ENCODE results near the gene PSEN2.
"Not testable (repeated sequence)": the region's sequence is repeated elsewhere in the genome, so short reads cannot be mapped to it uniquely, and the experiment has no call there.

The PSEN2 gene

DNA sequence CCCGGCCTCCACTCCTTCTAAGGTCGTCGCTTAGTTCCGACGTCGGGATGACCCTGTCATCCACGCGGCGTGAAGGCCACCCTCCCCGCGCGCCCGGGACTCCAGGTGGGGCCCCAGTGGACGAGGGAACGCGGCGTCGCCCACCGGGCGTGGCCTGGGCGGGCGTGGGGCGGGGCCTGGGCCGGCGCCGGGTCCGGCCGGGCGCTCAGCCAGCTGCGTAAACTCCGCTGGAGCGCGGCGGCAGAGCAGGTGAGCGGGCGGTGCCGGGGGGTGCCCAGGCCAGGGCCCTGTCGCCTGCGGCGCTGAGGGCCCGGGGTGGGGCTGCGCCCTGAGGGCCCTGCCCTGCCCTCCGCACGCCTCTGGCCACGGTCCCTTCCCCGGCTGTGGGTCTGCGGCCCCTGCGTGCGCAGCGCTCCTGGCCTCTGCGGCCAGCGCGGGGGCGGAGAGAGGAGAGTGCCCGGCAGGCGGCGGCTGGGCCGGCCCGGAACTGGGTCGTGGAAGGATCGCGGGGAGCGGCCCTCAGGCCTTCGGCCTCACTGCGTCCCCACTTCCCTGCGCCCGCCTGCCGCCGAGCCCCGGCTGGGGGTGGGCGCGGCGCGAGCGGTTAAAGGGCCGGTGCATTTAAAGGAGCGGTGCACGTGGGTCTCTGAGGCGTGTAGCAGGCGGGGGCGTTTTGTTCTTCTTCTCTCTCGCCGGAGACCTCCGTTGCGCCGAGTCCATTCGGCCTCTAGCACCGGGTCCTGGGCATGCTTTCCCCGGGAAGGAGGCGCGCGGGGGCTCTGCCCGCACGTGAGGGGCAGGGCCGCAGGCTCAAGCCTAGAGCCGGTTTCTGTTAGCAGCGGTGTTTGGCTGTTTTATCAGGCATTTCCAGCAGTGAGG, at the start of gene PSEN2:
TSS of gene PSEN2 (plus strand) at position 216 of the 879 bp plus-strand sequence. CDS start 11,292 bp downstream, outside the sequence.
- peak; percentile 57 for DNase-seq

DNA sequence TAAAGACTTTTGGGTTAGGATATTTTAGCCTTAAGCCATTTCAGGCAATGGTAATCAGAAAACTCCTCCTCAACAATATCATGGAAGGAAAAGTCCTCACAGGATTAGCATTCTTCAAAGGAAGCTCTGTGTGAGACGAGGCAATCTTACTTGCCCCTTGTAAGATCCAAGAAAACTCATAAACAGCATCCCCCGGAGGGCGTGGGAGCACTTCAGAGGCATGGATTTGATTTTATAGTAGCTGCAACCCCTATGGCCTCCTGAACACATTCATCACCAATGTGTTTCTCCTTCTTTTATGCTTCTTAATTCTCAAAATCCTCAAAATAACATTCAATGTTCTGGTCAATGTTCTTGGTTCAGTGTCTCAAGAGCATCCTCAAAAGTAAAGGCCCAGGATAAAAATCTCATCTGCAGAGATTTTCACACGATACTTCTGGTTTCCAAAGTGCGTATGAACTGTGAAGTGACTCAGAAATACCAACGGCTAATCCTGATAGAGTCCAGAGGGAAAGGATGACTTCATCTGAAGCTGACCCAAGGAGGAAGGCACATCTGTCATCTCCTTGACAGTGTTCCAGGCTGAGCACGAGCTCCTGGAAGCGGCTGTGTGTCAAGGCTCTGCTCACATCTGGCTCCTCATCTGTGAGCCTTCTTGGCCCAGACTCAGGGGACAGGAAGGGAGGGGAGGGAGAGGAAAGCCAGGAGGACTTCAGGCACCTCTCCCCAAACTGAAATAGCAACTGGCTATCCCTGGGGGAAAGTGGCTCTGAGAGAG, 49.3 kb upstream of the PSEN2 start:
- DNase-seq: no peak

DNA sequence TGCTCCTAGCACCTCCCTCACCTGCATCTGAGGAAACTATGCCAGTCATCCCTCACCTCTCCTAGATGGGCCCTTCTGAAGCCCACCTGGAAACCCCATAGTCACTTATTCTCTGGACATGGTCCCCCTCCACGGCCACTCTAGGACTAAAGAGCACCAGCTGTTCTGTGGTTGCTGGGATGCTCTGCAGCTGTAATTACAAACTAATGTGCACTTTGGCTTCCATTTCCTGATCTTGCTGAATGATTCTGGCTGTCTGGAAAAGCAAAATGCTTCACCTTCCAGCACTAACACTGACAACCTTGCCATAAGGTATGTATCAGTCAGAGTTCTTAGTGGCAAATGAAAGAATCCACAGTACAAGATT, 48.7 kb upstream of the PSEN2 start:
- no peak for DNase-seq

DNA sequence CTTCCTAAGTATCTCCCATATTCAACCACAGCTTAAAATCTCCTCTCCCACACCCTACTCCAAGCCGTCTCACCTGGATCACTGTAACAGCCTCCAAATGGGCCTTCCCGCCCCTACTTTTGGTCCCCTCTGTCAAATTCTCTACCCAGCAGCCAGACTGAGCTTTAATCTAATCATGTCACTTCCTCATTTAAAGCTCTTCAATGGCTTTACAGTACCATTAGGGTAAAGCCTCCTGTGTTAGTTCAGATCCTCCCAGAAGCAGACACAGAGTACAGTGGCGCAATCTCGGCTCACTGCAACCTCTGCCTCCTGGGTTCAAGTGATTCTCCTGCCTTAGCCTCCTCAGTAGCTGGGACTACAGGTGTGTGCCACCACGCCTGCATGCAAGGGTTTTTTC, 46.8 kb upstream of the PSEN2 start:
- DNase-seq: no peak

DNA sequence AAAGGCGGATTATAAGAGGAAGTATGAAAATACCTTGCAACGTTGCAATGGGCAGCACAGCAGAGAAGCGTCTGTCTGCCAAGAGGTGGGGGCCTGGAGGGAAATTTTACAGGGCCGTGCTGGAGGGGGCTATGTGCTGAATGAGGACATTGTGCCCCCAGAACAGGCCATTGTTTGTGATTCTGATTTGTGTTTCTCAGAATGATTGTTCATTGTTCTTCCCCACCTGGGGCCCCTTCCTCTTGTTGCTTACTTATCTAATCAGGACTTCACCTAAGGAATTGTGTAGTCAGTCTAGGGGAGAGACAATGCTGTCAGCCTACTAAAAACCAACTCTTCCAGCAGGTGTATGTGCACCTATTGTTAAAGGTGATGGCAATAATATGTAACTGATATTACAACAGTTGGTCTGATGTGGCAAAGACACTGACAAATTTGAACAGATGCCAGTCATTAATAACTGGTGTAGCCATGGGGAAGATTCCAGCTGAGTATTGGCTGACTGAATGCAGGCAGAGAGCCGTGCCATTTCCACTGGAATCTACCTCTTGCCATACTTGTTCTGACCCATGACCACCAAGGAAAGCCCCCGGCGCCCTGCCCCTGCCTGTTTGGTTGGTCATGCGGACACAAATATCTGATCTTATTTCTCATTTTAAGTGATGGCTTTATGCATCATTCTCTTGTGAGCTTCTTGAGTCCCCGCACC, 45.2 kb upstream of the PSEN2 start:
- no peak for DNase-seq

DNA sequence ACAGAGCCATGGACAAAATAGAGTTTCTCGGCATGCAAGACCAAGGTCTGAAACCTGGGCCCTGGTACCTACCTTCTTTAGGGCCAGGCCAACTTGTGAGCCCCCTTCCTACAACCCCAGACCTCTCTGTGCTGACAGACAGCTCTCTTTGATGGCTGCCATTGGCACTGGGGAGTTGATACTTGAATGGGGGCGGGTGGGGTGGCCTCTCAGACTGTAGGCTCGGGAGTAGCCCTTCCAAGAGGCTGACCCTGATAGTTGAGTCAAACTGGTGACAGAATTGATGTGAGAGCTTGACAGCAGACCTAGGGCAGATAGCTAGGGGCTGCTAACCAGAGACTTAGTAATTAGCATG, 44.7 kb upstream of the PSEN2 start:
- no peak for DNase-seq

DNA sequence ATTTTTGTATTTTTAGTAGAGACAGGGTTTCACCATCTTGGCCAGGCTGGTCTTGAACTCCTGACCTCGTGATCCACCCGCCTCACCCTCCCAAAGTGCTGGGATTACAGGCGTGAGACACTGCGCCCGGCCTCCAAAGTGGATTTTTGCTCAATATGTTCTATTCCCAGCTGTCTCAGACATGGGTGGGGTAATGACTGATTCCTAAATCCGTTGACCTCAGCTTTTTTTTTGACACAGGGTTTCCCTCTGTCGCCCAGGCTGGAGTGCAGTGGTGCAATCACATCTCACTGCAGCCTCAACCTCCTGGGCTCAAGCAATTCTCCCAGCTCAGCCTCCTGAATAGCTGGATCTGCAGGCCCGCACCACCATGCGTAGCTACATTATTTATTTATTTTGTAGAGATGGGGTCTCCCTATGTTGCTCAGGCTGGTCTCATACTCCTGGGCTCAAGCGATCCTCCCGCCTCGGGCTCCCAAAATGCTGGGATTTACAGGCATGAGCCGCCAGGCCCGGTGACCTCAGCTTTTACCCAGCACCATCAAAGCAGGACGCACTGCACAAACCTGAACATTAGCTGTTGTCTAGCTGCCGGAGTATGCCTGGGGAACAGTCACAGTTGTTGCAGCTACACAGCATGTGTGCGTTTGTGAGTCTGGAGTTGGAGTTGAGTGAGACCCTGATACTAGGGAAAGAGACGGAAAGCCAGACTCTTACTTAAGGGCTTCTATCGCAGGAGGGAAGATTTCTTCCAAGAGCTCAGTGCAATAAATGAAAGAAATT, 43.7 kb upstream of the PSEN2 start:
- DNase-seq: no peak

DNA sequence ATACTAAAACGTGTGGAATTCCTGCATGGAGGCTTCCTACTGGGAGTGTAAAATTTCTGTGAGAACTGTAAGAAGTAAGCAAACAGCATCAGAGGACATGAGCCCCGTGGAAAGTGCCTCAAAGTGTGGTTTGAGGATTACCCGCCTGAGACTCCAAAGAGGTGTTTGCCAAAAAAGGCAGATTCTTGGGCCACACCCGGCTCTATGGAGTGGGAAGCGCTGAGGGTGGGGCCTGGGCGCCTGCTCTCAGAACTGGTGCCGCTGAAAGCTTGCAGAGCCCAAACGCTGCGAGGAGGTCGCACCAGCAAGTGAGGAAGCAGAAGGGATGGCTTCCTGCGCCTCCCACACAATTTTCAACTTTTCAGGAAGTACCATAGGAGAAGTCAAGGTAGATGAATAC, 43.0 kb upstream of the PSEN2 start:
- DNase-seq: no peak

DNA sequence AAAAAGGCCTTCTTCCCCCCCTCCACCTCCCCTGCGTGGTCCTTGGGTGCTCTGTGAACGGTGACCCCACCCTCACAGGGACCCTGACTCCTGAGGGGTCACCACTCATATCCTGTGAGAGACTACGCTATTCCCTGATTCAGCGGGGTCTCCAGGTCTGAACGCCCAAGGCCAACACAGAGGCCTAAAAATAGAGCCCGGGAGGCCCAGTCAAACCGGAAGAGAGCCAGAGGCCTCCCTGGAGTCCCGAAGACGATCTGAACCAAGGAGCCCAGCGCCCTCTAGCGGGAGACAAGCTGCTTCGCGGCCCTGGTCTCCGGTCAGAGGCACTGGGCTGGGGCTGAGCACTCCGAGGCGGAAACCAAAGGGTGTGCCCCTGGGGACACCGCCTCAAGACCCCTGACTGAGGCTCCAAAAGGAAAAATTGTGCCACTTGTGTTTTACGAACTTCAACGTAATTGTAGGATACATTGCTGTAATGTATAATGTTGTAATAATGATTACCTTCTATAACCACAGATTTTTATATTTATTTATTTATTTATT, 42.4 kb upstream of the PSEN2 start:
- peak; percentile 96 for DNase-seq

DNA sequence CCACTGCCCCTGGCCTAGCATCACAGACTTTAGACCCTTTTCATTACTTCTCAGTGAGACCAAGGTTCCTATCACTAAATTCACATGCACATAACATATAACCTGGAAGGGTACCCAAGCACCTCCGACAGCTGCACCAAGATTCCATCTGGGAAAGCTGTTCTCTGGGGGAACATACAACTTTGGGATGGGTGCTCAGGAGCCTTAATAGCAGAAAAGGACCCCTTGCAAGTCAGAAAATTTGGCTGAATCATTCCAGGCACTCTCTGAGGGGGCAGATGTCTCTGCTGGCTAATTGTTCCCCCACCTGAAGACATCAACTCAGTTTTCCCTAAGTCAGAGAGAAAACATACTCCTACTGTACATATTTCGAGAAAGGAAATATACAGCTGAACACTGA, 41.3 kb upstream of the PSEN2 start:
- no peak for DNase-seq

DNA sequence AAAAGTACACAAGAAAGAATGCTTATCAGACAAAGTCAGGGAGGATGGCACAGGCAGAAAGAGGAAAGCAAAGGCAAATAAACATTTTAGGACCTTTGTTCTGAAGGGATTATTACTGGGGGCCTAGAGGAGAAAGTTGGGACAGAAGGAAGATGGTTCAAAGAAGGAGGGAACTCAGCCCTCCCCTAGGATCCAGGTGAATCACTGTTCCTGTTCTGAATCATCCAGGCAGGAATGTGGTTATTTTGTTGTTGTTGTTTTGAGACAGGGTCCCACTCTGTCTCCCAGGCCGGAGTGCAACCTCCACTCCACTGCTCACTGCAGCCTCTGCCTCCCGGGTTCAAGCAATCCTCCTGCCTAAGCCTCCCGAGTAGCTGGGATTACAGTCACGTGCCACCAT, 38.5 kb upstream of the PSEN2 start:
- no peak for DNase-seq

DNA sequence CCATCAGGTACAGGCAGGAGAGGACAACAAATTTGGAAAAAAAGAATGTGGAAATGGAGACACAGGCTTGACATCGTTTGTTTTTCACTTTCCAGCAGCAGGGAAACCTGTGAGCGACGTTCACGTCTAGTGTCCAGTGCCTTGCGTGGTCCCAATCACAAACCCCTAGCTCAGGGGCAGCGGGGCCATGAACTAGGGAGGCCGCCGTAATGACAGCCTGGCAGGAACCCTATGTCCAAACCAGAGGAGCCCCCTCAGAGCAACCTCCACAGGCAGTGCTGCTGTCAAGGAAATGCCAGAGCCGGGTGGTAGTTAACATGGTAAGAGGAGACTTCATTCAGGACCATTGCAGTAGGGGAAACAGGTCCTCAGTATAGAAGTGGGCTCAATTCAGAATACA, 37.8 kb upstream of the PSEN2 start:
- DNase-seq: no peak

DNA sequence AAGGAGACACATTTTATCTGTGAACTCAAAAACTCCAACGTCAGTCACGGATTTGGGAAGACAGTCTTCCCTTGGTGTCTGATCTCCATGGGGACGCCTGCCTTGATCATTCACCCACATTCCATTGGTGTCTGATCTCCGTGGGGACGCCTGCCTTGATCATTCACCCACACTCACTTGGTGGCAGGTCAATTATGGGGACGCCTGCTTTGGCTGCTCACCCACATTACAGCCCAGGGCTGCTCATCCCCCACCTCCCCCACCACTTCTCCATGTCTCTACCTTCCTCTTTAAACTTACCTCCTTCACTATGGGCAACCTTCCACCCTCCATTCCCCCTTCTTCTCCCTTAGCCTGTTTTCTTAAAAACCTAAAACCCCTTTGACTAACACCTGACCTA, 36.2 kb upstream of the PSEN2 start:
- DNase-seq: not testable (repeated sequence)

DNA sequence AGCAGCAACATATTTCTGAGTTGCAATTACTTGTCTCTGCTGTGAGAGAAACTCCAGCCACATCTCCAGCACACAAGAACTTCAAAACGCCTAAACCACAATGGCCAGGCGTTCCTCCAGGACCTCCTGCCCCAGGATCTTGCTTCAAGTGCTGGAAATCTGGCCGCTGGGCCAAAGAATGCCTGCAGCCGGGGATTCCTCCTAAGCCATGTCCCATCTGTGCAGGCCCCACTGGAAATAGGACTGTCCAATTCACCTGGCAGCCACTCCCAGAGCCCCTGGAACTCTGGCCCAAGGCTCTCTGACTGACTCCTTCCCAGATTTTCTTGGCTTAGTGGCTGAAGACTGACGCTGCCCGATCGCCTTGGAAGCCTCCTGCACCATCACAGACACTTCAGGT, 35.0 kb upstream of the PSEN2 start:
- DNase-seq: not testable (repeated sequence)

DNA sequence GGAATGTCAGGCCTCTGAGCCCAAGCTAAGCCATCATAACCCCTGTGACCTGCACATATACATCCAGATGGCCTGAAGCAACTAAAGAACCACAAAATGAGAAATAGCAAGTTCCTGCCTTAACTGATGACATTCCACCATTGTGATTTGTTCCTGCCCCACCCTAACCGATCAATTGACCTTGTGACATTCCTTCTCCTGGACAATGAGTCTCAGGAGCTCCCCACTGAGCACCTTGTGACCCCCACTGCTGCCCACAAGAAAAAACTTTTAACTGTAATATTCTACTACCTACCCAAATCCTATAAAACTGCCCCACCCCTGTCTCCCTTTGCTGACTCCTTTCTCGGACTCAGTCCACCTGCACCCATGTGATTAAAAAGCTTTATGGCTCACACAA, 32.5 kb upstream of the PSEN2 start:
- not testable (repeated sequence) for DNase-seq

DNA sequence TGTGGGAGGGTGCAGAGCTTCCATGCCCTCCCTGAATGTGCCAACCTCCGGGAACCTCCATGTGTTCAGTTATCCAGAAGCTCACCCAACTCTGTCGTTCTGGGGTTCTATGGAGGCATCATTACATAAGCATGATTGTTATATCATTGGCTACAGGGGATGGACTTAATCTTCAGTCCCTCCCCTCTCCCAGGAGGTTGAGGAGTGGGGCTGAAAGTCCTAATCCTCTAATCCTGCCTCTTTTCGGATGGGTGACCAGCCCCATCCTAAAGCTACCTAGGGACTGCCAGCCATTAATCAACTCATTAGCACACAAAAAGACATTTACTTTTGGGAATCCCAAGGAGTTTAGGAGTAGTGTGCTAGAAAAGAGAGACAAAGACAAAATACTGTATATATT, 32.0 kb upstream of the PSEN2 start:
- DNase-seq: no peak

DNA sequence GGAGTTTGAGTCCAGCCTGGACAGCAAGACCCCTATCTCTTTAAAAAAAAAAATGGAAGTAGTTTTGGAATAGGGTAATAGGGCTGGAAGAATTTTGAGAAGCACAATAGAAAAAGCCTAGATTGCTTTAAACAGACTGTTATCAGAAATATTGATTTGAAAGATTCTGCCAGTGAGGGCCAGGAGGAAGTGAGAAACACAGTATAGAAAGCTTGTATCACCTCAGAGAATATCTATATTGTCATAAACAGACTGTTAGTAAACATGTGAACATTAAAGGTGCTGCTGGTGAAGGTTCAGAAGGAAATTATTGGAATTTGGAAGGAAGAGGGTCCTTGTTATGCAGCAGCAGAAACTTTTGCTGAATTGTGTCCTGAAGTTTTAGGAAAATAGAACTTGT, 24.8 kb upstream of the PSEN2 start:
- no peak for DNase-seq

DNA sequence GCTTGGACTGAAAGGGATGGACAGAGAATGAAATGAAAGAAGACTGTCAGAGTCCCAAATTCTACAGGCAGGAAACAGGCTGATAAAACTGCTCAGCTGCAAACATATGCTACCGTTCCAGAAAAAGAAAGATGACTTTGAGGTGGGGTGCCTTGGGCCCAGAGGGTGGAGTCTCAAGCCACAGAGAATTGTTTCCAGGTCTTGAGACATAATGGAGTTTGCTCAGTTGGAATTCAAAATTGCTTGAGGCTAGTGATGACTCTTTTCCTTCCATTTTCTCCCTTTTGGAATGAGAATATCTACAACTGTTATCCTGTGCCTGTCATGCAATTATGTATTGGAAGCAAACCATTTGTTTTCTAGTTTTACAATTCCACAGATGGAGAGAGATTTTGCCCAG, 23.6 kb upstream of the PSEN2 start:
- no peak for DNase-seq

DNA sequence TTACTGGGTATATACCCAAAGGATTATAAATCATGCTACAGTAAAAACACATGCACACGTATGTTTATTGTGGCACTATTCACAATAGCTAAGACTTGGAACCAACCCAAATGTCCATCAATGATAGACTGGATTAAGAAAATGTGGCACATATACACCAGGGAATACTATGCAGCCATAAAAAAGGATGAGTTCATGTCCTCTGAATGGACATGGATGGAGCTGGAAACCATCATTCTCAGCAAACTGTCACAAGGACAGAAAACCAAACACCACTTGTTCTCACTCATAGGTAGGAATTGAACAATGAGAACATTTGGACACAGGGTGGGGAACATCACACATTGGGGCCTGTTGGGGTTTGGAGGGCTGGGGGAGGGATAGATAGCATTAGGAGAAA, 15.9 kb upstream of the PSEN2 start:
- DNase-seq: not testable (repeated sequence)

DNA sequence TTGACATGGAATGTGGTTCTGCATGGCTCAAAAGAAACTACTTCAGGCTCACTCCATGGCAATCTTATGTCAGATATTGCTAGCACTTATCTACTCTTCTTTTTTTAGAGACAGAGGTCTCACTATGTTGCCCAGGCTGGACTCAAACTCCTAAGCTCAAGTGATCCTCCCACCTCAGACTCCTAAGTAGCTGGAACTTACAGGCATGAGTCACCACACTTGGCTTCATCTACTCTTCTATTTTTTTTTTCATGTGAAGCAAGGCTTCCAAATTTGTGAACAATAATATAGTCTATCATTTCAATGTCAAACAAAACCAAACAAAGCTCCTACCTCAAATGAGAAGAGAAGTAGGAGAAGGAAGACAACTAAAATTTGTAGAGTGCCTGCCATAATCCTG, 7.5 kb upstream of the PSEN2 start:
- no peak for DNase-seq

DNA sequence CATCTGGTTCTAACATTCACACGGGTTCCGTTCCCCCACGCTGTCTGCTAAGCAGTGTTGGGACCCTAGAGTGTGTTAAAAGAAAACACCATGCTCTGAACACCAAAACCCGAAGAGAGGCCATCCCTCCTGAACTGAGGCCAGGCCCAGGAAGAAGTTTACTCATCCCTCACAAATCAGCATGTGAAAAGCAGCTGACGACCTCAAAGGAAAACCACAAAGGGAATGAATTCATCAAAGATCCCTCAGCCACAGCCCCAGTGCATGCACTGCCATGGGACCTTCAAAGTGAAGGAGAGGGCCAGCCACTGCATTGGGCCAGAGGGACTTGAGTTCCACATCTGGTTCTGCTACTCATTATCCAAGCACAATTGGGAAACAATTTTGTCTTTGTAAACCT, 7.0 kb upstream of the PSEN2 start:
- DNase-seq: no peak

DNA sequence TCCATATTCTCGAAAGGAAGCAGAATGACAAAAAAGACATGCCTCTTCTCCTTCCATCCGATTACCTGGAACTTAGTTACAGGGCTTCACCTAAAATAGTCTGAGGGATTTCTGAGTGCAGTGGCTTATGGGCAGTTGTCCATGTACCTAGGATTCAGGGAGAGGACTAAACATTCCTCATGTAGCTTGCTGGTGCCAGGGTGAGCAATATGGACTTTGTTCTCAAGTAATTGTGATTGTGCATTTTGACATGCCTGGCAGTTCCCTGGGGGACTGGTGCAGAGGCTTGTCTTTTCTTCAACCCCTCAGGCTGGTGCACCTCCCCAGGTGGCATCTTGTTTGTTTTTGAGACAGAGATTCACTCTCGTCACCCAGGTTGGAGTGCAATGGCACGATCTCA, 6.1 kb upstream of the PSEN2 start:
- DNase-seq: no peak

DNA sequence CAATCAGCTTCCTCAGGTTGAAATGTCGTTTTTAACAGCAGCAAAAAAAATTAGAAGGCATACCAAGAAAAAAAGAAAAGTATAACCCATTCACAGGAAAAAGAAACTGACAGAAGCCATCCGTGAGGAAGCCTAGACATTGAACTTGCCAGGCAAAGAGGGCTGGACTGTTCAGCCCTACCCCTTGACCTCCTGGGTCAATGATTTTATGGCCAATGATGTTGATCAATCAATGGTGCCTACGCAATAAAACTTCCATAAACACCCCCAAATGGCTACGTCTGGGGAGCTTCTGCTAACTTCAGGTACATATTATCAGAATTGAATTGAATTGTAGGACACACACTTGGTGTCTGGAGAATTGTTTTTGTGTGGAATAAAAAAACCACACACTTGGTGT, 4.8 kb upstream of the PSEN2 start:
- no peak for DNase-seq

All from NCI-H2107 (cell line).